Measurements from ENCODE around the gene IGFN1.

- TF ChIP-seq CTCF (IDR thresholded peaks at IDR 0.05) (no peak), ZFX (IDR thresholded peaks at IDR 0.05; ENCODE audit: borderline replicate concordance) (no peak)
Measured at GRCh38 chr1:201167041-201167991, 23.3 kb upstream of the IGFN1 start.

Data from 22Rv1 (cell line).